Glomerular endothelial cell (primary cell): ENCODE results near the gene TBX6. TPM values are rescaled to one million over a fixed set of nuclear protein-coding genes. Genes with fewer than 3 reads are reported as not detected.
"Not testable (repeated sequence)": the region's sequence is repeated elsewhere in the genome, so short reads cannot be mapped to it uniquely, and the experiment has no call there.

Source experiments
- DNase-seq: peaks from one replicate; pipeline ENCODE4 v3.0.0-alpha.2; 2011; ENCODE audit warnings: low read depth, low spot score; ENCODE audit errors: extremely low read depth
- total RNA-seq: library from RNA; depleted of rRNA; stranded (reverse); fragments of >200 nt; gene quantifications from 2 replicates; pipeline ENCODE4 v1.2.3, GENCODE V29; 2015

The TBX6 gene
- total RNA-seq, 1 donor from 2014 or later, result 0.41 TPM

DNA sequence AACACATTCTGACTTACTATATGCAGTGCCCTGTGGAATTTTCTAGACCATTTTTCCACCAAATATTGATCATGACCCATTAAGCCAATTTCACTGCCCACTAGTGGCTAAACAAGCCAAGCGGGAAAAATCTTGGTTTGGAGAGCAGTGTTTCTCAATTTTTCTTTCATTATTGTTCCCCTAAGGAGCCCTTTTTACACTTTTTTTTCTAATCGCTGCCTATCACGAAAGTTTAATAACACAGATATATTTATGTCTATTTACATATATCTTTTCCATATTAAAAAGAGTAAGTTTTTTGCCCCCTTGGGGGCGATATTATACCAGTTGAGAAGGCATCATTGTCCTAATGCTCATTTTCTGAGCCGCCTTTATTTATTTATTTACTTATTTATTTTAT lies 49.9 kb downstream of the TBX6 start:
- DNase-seq, result no peak

DNA sequence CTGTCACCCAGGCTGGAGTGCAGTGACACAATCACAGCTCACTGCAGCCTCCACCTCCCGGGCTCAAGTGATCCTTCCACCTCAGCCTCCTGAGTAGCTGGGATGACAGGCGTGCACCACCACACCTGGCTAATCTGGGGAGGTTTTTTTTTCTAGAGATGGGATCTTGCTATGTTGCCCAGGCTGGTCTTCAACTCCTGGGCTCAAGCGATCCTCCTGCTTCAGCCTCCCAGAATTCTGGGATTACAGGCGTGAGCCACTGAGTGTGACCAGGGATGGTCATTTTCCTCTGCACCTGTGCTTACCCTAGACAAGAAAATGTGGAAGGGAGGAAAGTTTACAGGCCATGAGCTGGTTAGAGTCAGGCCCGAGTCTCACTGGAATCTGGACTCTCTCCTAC lies 51.0 kb downstream of the TBX6 start:
- DNase-seq, result not testable (repeated sequence)

DNA sequence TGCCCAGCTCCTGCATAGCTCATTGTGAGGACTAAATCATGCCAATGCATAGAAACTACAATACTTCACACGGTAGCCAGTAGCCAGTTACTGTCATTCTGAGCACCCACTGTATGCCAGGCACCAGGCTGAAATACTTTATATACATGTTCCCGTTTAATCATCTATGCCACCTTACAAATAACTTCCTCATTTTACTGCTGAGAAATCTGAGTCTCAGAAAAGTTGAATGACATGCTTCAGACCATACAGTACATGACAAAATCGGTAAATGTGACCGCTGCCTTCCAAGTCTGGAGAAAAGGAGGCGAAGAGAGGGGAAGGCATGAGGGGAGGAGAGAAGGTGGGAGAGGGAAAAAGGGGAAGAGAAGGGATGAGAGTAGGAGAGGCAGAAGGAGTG lies 51.5 kb downstream of the TBX6 start:
- DNase-seq, result no peak

Other genes starting within 250 kb of the TBX6 start
- 90.4 and 91.4 TPM in 2 replicates for gene CDIPT, start 228.7 kb downstream of the TBX6 start, total RNA-seq
- gene SEZ6L2, start 192.4 kb downstream of the TBX6 start, total RNA-seq, result 6.9 and 9.8 TPM in 2 replicates
- gene ASPHD1, start 191.4 kb downstream of the TBX6 start, total RNA-seq, result 1.3 and 4.4 TPM in 2 replicates
- gene KCTD13, start 165.7 kb downstream of the TBX6 start, total RNA-seq, result 23.7 and 36.2 TPM in 2 replicates
- 151 and 167 TPM in 2 replicates for gene TMEM219, start 129.8 kb downstream of the TBX6 start, total RNA-seq
- 97.8 and 130 TPM in 2 replicates for gene TAOK2, start 118.1 kb downstream of the TBX6 start, total RNA-seq
- gene HIRIP3, start 96.3 kb downstream of the TBX6 start, total RNA-seq, result 7.7 and 9.6 TPM in 2 replicates
- 55.1 and 77.5 TPM in 2 replicates for gene INO80E, start 95.7 kb downstream of the TBX6 start, total RNA-seq
- gene DOC2A, start 80.9 kb downstream of the TBX6 start, total RNA-seq, result 0.06 and 0.10 TPM in 2 replicates
- not detected in 2 replicates for gene C16orf92, start 68.7 kb downstream of the TBX6 start, total RNA-seq
- 0.82 TPM in 1 of 2 replicates, not detected in the other for gene TLCD3B, start 60.7 kb downstream of the TBX6 start, total RNA-seq
- 1,069 and 1,121 TPM in 2 replicates for gene ALDOA, start 26.2 kb downstream of the TBX6 start, total RNA-seq
- gene PPP4C, start 15.9 kb downstream of the TBX6 start, total RNA-seq, result 117 and 121 TPM in 2 replicates
- 26.1 and 52.7 TPM in 2 replicates for gene YPEL3, start 4.3 kb upstream of the TBX6 start, total RNA-seq
- 0.82 and 5.3 TPM in 2 replicates for gene GDPD3, start 21.6 kb upstream of the TBX6 start, total RNA-seq
- gene MAPK3, start 31.3 kb upstream of the TBX6 start, total RNA-seq, result 84.0 and 84.8 TPM in 2 replicates
- gene CORO1A, start 91.7 kb upstream of the TBX6 start, total RNA-seq, result 1.5 and 3.0 TPM in 2 replicates
- gene BOLA2B, start 101.7 kb upstream of the TBX6 start, total RNA-seq, result 223 and 376 TPM in 2 replicates
- gene SLX1A, start 102.0 kb upstream of the TBX6 start, total RNA-seq, result 62.4 and 113 TPM in 2 replicates
- gene SULT1A3, start 107.3 kb upstream of the TBX6 start, total RNA-seq, result 10.2 and 19.4 TPM in 2 replicates
- 0.47 and 1.5 TPM in 2 replicates for gene NPIPB13, start 156.6 kb upstream of the TBX6 start, total RNA-seq